Astrocyte of the cerebellum (primary cell): ENCODE measurements around the gene PLA2G4D.
"Not testable (repeated sequence)": the region's sequence is repeated elsewhere in the genome, so short reads cannot be mapped to it uniquely, and the experiment has no call there.

Source experiments
- DNase-seq: peaks from one replicate; pipeline ENCODE4 v3.0.0-alpha.2; 2011; ENCODE audit warnings: low read depth
- H3K4me3 ChIP-seq: 2 replicates; pipeline ENCODE4 v1.5.1; 2011; ENCODE audit warnings: mild to moderate bottlenecking, low read depth, low read length, moderate library complexity
- in situ Hi-C: cut with HindIII; loops from 2 replicates; pipeline ENCODE4 v1.10.0; 2017; ENCODE audit warnings: low sequenced_read_pairs
- TF ChIP-seq, protein P1 (sequence below): IDR thresholded peaks from 2 replicates; pipeline ENCODE4 v1.5.1; 2012; ENCODE audit warnings: low read length, low read depth, moderate library complexity, mild to moderate bottlenecking; ENCODE audit errors: missing control alignments

The PLA2G4D gene

DNA sequence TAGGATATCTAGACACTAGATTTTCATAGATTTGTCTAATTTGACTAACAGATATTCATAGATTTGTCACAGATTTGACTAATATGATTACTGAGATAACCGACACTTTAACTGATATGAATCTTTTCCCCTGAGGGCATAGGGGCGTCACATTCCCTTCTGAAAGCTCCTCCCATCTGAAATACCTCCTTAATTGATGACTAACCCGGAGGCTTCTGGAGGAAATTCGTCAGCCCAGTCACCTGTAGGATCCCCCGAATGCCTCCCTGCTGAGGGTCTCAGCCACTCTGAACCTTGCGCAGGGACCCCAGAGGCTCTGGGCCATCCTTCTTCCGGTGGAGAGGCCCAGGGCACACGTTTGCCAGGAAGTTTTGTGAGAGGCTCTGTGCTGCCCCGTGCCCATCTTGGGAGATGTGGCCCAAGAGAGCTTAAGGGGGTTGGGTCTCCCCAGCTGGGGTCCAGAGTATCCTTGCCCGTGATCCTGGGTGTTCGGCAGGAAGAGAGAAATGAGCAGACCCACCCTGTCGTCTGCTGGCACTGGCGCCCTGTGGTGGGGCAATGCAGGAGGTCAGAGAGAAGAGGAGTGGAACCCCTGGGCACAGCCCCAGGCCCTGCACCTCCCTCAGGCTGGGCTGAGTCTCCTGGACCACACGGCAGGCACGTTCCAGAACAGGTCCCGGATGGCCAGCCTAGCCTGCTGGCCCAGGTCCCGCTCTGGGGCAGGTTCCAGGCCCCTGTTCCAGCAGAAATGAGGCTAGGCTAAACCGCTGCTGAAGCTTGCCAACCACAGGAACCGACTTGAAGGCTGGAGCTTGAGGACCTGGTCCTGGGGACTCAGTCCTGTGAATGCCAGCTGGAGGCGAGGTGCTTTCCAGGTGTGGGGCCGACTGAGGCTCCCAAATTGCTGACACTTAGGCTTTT, 1.7 kb downstream of the PLA2G4D start:
- no peak overlapping the region for H3K4me3 ChIP-seq
- TF ChIP-seq, protein P1, sequence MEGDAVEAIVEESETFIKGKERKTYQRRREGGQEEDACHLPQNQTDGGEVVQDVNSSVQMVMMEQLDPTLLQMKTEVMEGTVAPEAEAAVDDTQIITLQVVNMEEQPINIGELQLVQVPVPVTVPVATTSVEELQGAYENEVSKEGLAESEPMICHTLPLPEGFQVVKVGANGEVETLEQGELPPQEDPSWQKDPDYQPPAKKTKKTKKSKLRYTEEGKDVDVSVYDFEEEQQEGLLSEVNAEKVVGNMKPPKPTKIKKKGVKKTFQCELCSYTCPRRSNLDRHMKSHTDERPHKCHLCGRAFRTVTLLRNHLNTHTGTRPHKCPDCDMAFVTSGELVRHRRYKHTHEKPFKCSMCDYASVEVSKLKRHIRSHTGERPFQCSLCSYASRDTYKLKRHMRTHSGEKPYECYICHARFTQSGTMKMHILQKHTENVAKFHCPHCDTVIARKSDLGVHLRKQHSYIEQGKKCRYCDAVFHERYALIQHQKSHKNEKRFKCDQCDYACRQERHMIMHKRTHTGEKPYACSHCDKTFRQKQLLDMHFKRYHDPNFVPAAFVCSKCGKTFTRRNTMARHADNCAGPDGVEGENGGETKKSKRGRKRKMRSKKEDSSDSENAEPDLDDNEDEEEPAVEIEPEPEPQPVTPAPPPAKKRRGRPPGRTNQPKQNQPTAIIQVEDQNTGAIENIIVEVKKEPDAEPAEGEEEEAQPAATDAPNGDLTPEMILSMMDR: no peak

DNA sequence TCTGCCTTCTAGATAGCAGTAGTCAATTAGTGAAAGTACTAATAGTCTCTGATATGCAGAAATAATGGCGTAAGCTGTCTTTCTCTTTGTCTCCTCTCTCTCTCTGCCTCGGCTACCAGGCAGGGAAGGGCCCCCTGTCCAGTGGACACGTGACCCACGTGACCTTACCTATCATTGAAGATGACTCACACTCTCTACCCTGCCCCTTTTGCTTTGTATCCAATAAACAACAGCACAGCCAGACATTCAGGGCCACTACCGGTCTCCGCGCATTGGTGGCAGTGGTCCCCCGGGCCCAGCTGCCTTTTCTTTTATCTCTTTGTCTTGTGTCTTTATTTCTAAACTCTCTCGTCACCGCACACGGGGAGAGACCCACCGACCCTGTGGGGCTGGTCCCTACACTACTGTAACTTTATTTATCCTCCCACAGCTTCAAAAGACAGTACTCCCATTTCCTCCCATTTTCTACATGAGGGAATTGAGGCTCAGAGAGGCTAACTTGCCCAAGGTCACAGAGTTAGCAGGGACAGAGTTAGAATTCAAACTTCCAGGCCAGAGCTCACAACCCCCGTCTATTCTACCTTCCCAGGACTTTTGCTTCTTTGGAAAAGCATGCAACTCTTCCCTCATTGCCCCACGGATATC, 2.5 kb downstream of the PLA2G4D start:
- in situ Hi-C loops, H3K4me3 ChIP-seq, DNase-seq: not testable (repeated sequence)

More for the DNA sequence above, 1.7 kb downstream of the PLA2G4D start:
- no peak for DNase-seq
- in situ Hi-C loops: no loop called here

- DNase-seq: no peak
- TF ChIP-seq, protein P1: no peak
- no peak overlapping the region for H3K4me3 ChIP-seq
- in situ Hi-C loops: no loop called here
Measured at GRCh38 chr15:42090781-42091180, 3.6 kb downstream of the PLA2G4D start.

GRCh38 chr15:42090370-42090769, 4.0 kb downstream of the PLA2G4D start:
- DNase-seq: no peak
- in situ Hi-C loops: no loop called here
- TF ChIP-seq, protein P1: no peak
- H3K4me3 ChIP-seq: no peak overlapping the region

GRCh38 chr15:42089942-42090341, 4.4 kb downstream of the PLA2G4D start:
- H3K4me3 ChIP-seq: no peak overlapping the region
- in situ Hi-C loops: no loop called here
- no peak for DNase-seq
- TF ChIP-seq, protein P1: no peak

- DNase-seq: no peak
- in situ Hi-C loops: no loop called here
- TF ChIP-seq, protein P1: no peak
- H3K4me3 ChIP-seq: no peak overlapping the region
Measured at GRCh38 chr15:42088801-42089640, 5.3 kb downstream of the PLA2G4D start.
